Measurements from ENCODE around the gene UBE2L3. TPM values are rescaled to one million over a fixed set of nuclear protein-coding genes. Genes with fewer than 3 reads are reported as not detected.

The UBE2L3 gene
- total and polyA plus RNA-seq, 10 of the 15 experiments (the other 5 are each of a cell fraction or from before 2014, with no cell fraction given), result 55.7 to 168 (median 113) TPM

DNA sequence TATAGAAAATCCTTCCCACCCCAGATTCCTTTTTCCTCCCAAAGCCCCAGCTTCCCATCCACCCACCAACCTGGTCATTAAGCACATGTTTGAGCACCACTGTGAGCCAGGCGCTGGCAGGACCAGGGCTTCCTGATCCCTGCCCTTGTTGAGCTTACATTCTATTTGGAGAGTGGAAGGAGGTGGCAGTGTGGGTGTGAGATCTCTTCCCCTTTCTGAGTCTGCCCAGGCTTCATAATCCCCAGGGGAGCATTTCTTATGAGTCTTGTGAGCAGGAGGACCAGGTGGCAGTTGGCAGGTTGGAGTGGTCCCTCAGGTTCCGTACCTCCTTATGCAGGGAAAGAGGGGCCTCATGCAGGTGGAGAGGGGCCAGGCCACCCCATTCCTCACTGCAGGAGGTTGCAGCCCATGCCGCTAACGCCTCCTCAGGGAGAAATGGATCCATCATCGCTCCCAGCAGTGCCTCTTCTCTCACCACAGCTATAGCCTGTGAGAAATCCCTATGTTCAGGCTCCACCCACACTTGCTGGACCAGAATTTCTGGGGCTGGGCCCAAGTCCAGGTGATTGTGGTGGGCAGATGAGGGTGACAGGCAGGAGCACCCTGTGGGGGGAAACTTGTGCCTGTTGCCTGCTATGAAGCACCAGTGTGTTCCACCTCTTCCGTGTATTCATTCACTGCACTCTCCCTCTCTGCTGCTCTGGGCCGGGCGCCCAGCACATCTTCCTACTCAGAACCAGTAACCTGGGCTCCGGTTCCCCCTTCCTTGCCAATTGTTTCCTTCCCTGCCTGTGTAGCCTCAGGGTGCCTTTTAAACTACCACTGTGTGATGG is 23.5 kb downstream of the UBE2L3 start (continued):
- TF ChIP-seq, protein P1, sequence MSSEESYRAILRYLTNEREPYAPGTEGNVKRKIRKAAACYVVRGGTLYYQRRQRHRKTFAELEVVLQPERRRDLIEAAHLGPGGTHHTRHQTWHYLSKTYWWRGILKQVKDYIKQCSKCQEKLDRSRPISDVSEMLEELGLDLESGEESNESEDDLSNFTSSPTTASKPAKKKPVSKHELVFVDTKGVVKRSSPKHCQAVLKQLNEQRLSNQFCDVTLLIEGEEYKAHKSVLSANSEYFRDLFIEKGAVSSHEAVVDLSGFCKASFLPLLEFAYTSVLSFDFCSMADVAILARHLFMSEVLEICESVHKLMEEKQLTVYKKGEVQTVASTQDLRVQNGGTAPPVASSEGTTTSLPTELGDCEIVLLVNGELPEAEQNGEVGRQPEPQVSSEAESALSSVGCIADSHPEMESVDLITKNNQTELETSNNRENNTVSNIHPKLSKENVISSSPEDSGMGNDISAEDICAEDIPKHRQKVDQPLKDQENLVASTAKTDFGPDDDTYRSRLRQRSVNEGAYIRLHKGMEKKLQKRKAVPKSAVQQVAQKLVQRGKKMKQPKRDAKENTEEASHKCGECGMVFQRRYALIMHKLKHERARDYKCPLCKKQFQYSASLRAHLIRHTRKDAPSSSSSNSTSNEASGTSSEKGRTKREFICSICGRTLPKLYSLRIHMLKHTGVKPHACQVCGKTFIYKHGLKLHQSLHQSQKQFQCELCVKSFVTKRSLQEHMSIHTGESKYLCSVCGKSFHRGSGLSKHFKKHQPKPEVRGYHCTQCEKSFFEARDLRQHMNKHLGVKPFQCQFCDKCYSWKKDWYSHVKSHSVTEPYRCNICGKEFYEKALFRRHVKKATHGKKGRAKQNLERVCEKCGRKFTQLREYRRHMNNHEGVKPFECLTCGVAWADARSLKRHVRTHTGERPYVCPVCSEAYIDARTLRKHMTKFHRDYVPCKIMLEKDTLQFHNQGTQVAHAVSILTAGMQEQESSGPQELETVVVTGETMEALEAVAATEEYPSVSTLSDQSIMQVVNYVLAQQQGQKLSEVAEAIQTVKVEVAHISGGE (CRISPR knock-in tag; IDR thresholded peaks at IDR 0.05), result no peak
- TF ChIP-seq, protein P2, sequence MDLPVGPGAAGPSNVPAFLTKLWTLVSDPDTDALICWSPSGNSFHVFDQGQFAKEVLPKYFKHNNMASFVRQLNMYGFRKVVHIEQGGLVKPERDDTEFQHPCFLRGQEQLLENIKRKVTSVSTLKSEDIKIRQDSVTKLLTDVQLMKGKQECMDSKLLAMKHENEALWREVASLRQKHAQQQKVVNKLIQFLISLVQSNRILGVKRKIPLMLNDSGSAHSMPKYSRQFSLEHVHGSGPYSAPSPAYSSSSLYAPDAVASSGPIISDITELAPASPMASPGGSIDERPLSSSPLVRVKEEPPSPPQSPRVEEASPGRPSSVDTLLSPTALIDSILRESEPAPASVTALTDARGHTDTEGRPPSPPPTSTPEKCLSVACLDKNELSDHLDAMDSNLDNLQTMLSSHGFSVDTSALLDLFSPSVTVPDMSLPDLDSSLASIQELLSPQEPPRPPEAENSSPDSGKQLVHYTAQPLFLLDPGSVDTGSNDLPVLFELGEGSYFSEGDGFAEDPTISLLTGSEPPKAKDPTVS (IDR thresholded peaks at IDR 0.05; ENCODE audit: low read depth, low read length), result no peak
- TF ChIP-seq POLR2A (IDR thresholded peaks at IDR 0.05; ENCODE audit: low read depth, low read length), result 0 out of 2 replicates have a peak, but pooled peaks have one; percentile 6
- TF ChIP-seq MEF2B (IDR thresholded peaks at IDR 0.05; ENCODE audit: partially characterized antibody, poor library complexity, severe bottlenecking), result peak; percentile 79
- TF ChIP-seq NFYA (IDR thresholded peaks at IDR 0.05; ENCODE audit: borderline replicate concordance, low read depth, low read length), result no peak
- TF ChIP-seq ZZZ3 (IDR thresholded peaks at IDR 0.05; ENCODE audit: control insufficient read depth, insufficient read length, low read depth), result no peak
